HG02973 (cell line): Measurements from ENCODE around the gene STUM.
A peak's percentile ranks its signal among the peaks of the same experiment; 100 is the strongest.
"Not testable (repeated sequence)": the region's sequence is repeated elsewhere in the genome, so short reads cannot be mapped to it uniquely, and the experiment has no call there.

Source experiments
- ATAC-seq: cut with Tn5 transposase; IDR thresholded peaks from one replicate; pipeline ENCODE4 v1.9.1; 2021; ENCODE audit warnings: moderate library complexity; ENCODE audit not compliant: unreplicated experiment

Gene STUM

GRCh38 chr1:226635456-226635941 lies 86.9 kb downstream of the STUM start:
- no peak for ATAC-seq

- ATAC-seq: no peak
Measured at GRCh38 chr1:226636847-226637096, 88.2 kb downstream of the STUM start.

DNA sequence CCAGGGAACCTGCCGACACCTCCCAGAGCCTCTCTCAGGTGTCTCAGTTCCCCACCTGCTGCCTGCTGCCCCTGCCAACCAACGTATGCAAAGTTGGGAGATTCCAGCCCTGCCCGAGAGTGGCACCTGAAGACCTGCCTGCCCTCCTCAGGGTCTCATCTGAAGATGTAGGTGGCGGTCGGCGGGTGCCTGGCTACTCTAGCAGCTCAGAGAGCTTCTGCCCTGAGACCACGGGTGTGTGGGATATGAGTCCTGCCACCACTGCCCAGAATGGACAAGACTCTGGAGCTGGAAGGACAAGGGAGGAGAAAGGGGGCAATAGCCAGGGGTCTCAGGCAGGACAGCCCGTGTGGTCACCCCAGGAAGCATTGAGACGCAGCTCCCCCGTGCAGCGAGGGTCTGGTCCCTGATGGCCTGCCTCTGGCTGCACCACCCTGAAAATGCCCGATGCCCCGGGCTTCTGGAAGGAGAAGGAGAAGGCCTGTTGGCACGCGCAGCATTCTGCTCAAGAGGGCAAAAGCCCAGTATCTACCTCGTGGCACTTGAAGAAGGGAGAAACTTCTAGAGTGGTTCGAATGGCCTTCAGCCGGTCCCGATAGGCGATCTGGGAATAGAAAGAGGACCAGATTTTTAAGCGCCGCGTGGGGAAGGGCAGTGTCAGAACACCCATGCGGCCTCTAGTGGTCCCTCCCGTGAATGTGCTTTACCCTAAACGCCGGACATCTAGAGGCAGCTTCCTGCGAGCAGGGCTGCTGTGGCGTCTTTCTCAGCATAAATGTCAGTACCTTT lies 88.8 kb downstream of the STUM start:
- ATAC-seq: no peak

DNA sequence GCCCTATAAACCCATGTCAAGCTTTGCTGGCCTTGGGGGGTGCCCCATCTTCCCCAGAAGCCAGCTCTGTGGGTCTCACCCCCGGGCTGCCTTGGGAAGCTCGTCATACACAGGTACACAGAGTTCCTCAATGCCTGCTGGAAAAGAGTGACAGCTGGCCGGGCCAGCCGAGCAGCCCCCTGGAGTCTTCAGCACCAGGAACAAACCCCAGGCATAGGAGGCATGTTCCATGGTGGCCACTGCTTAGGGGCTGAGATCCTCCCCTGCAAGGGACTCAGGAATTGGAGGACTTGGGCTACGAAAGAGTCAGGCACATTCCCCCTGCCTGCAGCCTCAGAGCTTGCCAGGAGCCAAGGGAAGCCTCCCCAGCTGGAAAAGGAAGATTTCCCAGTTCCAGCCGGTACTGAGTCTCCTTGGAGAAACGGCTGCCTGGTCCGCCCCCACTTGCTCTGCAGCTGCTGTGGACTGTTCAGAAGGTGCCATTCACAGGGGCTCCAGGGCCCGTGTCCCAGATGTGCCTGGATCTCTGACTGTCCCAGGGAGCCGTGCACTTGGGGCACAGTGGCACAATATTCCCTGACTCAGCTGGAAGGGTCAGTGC lies 89.5 kb downstream of the STUM start:
- ATAC-seq: no peak

- no peak for ATAC-seq
Measured at GRCh38 chr1:226638608-226639007, 90.0 kb downstream of the STUM start.

GRCh38 chr1:226639206-226639605 lies 90.6 kb downstream of the STUM start:
- ATAC-seq: not testable (repeated sequence)

GRCh38 chr1:226639631-226640061 lies 91.1 kb downstream of the STUM start:
- no peak for ATAC-seq

DNA sequence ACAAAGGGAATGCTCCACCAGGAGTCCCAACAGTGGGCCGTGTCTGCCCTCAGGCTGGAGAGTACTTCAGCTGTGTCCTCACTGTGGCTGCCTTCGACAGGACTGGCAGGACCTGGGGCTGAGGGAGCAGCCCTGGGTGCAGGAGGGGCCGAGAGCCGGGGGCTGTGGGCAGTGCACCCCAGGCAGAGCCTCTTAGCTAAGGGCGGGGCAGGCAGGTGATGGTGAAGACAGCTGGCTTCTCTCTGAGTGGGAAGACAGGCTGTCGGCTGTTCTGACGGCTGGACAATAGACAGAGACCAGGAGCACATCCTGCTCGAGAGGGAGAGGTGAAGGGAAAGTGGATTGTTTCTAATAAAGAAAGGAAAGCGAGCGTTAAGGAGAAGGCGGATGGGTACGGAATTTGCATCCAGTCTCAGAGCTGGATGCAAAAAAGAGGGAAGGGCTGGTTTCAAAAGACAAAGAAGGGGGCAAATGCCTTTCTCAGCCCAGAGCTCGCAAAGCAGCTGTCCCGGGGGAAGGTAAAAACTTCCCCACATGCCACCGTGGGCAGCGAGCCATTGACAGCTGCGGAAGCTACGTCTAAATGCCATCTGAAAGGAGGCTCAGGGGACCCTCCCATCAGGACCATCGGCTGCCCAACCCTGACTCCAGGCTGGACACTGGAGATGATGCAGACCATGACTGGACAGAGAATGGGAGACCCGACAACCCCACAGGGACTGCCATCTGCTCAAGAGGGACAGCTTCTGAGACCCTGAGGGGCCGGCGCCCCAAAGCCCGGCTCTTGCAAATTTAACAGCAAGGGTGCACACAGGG lies 92.0 kb downstream of the STUM start:
- ATAC-seq: no peak

- ATAC-seq: no peak
Measured at GRCh38 chr1:226641671-226642231, 93.2 kb downstream of the STUM start.

DNA sequence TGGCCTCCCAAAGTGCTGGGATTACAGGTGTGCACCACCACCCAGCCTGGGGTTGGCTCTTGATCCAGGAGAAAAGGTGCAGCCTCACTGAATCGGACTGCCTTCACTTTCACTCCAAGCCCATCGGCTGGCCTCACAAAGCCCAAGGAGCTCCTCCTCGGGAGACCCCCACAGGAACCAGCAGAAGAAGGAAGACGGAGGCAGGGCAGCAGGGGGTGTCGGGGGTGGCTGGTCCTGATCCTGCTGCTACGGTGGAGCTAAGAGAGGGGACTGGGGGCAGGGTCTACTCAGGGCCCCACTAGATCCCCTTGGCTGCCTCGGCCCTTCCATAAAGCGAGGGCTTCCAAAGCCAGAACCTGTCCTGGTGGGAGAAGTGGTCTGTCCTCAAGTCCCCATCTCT lies 93.9 kb downstream of the STUM start:
- no peak for ATAC-seq

DNA sequence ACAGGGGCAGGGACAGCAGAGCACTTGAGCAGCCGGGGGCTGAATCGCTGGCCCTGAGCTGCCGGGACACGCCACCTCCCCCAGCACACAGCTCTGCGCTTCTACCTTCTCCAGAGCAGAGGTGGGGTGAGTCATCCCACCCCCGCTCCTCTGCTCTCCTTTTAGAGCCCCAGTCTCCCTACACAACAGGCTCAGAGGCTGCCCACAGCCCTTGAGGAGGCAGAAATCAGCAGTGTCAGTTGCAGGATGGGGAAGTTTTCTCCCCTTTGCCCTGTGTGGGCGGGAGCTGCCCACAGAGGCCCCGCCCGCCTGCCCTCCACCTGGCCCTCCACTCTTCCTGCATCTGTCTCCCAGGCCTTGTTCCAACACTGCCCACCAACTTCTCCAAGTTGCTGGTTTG lies 94.6 kb downstream of the STUM start:
- ATAC-seq: peak; percentile 72

- peak; percentile 32 for ATAC-seq
Measured at GRCh38 chr1:226643611-226644540, 95.3 kb downstream of the STUM start.

DNA sequence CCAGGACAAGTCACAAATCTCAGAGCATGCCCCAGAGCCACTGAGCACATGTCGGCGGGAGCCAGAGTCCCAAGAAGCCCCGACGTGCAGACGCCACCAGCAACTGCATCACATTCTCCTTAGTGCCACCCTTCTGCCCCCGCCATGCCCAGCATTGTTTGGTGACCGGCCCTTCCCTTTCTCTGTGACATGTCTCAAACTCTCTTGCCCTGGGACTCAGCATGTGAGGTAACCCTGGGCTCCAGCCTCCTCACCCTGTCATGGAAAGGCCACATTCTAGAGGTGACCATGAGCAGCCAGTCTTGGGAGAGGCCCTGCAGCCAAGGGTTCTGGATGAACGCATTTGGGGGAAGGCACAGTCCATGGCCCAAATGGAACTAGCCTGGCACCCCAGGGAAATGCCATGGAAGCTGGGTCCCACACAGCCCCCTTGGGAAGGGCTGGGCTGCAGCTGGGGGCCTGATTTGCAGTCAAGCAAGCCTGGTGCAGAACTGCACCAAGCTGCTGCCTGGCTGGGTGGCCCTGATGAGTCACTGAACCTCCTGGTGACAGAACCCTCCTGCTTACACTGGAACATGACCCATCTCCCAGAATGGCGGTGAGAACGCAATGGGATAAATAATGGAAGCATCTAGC lies 96.1 kb downstream of the STUM start:
- ATAC-seq: no peak

GRCh38 chr1:226645279-226645976 lies 96.9 kb downstream of the STUM start:
- ATAC-seq: no peak

- ATAC-seq: no peak
Measured at GRCh38 chr1:226646026-226646869, 97.7 kb downstream of the STUM start.

GRCh38 chr1:226646870-226647449 lies 98.4 kb downstream of the STUM start:
- no peak for ATAC-seq

DNA sequence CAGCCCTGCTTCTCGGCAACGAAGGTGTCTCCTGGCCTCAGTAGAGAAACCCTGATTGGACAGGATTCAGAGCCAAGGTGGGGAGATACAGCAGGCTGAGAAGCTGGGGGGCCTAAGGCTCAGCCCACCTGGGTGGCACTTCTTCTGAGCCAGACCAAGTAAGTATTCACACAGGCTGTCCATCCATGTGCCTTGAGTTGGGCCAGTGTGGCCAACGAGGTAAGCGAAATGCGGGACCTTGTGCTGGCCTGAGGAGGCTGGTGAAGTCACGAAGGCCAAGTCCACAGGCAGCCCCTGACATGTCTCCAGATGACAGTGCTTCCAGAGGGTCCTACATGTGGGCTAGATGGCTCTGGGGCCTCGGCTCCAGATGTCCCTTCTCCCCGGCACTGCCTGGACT lies 99.2 kb downstream of the STUM start:
- no peak for ATAC-seq

DNA sequence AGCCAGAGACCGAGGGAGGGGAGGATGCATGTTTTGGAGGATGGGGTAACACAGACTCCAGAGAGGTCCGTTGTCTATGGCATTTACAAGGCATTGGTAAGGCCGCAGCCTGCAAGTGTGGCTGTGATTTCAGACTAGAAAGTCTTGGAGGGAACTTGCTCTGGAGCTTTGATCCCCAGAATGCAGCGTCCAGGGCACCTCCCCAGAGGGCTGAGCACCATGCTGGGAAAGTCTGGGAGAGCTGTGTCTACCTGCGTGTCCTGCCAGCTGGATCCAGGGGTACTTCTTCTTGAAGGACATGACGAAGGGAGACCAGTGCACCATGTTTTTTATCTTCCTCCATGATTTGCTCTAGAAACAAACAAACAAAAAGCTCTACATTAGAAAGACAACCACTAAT lies 99.9 kb downstream of the STUM start:
- no peak for ATAC-seq
